Dermis microvascular lymphatic vessel endothelial cell (primary cell): Measurements from ENCODE around the gene ADGRG1. TPM values are rescaled to one million over a fixed set of nuclear protein-coding genes. Genes with fewer than 3 reads are reported as not detected.

Experiments used
- DNase-seq, 2 donors: peaks; one replicate each; pipeline versions ENCODE4 v3.0.0 to v3.0.0-alpha.2; 2010; ENCODE audit warnings: low read depth in 2 of 2
- total RNA-seq: library from RNA; depleted of rRNA; stranded (reverse); fragments of >200 nt; gene quantifications from 2 replicates; pipeline ENCODE4 v1.2.1, GENCODE V29; 2014

Gene ADGRG1
- total RNA-seq, 1 donor from 2014 or later = 15.3 TPM

DNA sequence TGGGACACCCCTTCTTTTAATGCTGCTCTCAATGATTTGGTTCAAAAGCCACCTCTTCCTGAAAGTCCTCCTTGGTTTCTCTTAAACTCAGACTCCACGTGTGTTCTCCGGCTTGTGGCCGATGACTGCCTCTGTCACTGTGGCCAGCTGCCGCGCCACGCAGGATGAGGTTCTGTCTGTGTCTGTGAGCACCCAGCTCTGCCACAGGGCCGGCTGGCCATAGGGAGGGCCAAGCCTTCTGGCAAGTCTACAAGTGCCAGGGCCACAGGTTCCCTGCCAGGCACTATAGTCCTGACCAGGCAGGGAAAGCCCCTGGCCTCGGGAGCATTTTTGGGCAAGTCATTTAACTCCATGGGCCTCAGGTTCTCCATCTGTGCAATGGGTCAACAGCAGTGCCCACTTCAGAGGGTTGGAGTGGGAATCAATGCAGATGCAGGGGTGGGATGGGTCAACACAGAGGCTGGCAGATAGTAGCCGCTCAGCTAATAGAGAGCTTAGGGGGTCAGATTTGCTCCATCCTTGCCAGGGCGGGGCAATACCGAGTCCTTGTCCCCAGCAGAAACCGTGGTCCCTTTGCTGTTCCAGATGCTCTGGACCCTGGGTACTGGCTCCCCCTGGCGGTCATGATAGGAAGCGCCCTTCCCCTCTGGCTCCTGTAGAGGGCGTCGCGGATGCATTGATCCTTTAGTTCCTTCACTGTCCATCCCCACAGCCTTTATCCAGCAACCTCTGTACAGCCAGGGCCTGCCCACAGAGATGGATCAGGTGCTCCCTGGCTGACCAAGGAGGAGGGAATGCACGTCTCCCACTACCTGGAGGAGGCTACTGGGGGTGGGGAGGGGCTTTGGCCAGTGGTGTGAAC lies 20.4 kb downstream of the ADGRG1 start:
- peak; percentile 74 to 83 for DNase-seq

- no peak for DNase-seq
Measured at GRCh38 chr16:57649443-57649751, 21.0 kb downstream of the ADGRG1 start.

DNA sequence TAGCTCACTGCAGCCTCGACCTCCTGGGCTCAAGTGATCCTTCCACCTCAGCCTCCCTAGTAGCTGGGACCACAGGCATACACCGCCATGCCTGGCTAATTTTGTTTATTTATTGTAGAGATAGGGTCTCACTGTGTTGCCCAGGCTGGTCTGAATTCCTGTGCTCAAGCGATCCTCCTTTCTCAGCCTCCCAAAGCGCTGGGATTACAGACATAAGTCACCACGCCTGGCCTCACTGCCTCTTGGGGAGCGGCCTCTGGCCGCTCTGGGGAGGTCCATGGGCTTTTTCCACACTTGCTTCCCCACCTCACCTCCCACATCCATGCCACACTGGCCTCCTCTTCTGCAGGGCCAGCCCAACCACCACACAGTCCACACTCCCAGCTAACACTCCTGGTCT lies 21.4 kb downstream of the ADGRG1 start:
- no peak for DNase-seq

DNA sequence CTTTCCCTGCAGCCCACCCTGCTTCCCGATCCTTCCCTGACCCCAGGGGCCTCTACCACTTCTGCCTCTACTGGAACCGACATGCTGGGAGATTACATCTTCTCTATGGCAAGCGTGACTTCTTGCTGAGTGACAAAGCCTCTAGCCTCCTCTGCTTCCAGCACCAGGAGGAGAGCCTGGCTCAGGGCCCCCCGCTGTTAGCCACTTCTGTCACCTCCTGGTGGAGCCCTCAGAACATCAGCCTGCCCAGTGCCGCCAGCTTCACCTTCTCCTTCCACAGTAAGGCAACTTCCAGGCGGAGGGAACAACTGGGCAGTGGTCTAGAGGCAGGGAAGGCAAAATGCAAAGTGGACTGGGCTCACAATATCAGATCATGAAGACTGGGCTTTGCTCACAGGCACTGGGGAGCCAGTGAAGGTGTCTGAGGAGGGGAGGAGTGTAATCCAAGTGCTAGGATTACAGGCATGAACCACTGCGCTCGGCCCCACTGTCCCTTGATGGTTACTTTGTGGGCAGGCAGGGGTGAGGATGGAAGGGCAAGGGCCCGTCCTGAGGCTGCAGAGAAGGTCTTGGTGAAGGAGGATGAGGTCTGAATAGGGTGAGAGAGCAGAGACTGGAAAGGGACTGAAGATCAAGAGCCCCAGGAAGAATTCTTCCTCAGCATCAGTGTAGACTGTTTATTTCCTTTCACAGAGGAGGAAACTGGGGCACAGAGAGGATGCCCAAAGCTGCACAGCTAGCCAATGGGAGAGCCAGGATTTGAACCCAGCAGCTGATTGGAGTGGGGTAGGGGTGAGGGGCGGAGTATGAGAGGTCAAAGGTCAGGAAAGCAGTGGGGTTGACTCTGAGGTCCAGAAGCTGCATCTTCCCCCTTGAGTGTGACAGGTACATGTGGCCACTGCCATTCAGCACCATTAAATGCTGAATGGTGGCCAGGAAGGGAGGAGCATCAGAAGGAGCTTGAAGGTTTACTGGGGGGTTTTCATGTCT lies 23.2 kb downstream of the ADGRG1 start:
- no peak for DNase-seq

GRCh38 chr16:57652695-57653471 lies 24.5 kb downstream of the ADGRG1 start:
- no peak for DNase-seq

- peak; percentile 75 to 85 for DNase-seq
Measured at GRCh38 chr16:57653936-57654335, 25.5 kb downstream of the ADGRG1 start.

DNA sequence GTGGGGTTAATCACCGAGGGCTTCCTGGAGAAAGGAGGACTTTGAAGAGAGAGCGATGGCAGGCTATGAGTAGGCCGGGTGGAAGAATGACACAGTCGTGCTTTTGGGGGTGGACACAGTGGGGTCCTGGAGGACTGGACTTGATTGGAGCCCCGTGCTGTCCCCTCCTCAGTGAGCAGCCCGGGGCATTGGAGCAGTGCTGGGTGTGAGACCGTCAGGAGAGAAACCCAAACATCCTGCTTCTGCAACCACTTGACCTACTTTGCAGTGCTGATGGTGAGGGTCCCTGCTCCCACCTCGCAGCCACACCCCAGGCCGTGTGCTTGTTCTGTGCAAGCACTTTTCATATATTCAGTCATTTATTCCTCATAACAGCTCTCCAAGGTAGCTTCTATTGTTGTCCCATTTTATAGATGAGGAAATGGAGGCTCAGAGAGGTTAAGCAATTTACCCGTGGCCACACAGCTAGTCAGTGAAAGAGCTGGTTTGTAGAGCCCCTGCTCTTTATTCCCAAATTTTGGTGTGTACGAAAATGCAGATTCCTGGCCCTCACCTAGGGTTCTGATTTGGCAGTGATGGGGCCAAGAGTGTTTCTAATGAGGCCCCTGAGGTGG lies 28.0 kb downstream of the ADGRG1 start:
- DNase-seq = no peak

- no peak for DNase-seq
Measured at GRCh38 chr16:57657228-57657627, 28.8 kb downstream of the ADGRG1 start.

- no peak for DNase-seq
Measured at GRCh38 chr16:57658130-57658877, 29.9 kb downstream of the ADGRG1 start.

DNA sequence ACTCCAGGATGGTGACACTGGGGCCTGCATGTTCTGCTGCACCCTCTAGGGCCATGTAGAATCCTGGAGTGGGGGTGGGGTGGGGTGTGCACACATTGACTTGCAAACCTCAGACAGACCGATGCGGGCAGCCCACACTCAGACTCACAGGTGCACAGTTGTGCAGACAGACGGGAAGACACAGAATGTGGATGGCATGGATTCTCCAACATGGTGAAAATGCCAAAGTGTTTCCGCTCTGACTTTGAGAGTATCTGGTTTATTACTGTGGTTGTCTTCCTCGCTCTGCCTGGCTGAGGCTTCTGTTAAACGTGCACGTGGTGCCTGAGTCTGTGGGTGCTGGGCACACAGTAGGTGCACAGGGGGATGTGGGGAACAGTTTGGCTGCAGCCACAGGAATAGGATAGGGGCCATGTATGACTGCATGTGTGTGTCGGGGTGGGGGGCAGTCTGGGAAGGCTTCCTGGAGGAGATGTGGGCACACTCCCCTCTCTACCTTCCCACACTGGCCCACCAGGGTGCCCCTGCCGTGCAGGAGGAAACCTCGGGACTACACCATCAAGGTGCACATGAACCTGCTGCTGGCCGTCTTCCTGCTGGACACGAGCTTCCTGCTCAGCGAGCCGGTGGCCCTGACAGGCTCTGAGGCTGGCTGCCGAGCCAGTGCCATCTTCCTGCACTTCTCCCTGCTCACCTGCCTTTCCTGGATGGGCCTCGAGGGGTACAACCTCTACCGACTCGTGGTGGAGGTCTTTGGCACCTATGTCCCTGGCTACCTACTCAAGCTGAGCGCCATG lies 30.6 kb downstream of the ADGRG1 start:
- no peak for DNase-seq

DNA sequence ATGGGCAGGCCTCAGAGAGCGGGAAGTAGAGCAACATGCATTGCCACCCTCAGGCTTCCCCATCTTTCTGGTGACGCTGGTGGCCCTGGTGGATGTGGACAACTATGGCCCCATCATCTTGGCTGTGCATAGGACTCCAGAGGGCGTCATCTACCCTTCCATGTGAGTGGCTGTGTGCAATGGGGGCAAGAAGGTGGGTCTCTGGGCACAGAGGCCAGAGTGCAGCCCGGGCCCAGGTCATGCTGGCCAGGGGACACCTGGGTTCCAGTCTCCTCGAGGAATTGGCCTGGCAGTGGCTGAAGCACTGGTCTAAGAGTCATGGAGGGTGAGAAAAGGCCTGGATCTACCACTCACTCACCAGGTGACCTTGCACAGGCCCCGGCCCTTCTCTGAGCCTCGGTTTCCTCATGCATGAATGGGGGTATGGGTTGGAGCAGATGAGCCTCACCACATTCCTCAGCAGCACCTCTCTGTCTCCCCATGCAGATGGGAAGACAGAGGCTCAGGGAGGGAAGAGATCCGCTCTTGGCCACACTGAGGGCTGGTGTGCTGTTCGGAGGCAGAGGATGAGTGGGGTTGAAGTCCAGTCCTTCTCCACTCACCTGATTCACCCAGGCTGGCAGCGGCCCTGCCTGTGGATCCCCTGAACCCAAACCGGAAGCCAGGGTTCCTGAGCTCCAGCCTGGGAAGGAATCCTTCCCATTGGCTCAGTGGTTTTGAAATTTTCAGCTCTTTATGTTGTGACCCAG lies 32.5 kb downstream of the ADGRG1 start:
- DNase-seq = no peak

DNA sequence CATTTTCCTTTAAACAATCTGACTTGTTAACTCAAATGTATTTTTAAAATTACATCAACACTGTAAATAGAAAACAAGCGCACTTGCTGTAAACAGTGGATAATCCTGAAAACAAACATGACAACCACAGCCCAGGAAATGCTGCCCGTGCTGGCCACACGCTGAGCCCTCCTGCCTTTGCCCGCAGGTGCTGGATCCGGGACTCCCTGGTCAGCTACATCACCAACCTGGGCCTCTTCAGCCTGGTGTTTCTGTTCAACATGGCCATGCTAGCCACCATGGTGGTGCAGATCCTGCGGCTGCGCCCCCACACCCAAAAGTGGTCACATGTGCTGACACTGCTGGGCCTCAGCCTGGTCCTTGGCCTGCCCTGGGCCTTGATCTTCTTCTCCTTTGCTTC lies 33.1 kb downstream of the ADGRG1 start:
- DNase-seq = no peak

DNA sequence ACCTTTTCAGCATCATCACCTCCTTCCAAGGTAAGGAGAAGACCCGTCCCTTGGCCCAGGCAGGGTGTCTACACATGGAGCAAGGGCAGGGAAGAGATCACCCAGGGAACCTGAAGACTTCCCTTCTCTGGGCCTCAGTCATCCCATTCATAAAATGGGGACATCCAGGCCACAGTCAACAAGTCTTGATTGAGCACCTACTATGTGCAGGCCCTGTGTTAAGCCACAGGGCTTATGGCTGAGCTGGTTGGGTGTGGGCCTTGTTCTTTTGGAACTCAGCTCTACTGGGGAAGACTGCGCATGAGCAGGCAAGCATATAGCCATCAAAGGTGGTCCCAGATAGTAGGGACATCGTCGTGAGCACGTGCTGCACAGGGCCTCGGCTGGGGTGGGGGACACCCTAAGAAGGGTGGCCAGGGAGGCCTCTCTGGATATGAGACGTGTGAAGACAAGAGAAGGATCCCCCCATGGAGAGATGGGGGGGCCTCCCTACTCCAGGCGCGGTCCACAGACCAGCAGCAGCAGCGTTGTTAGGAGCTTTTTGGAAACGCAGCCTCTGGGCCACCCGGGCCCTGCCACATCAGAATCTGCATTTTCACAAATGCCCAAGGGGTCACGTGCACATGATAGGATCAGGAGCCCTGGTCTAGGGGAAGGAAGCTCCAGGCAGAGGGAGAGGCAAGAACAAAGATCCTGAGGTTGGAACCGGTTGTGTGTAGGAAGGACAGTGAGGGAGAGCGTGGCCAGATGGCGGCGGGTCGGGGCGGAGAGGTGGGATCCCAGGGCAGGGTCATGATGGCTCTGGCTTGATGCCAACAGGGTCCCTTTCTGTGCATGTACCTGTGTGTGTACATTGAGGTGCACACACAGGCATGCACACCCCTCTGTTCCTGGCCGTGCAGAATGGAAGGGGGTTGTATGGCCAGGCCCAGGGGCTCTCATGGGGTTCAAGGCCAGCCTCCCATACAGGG lies 33.8 kb downstream of the ADGRG1 start:
- DNase-seq = no peak

DNA sequence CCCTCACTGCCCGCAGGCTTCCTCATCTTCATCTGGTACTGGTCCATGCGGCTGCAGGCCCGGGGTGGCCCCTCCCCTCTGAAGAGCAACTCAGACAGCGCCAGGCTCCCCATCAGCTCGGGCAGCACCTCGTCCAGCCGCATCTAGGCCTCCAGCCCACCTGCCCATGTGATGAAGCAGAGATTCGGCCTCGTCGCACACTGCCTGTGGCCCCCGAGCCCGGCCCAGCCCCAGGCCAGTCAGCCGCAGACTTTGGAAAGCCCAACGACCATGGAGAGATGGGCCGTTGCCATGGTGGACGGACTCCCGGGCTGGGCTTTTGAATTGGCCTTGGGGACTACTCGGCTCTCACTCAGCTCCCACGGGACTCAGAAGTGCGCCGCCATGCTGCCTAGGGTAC lies 35.0 kb downstream of the ADGRG1 start:
- DNase-seq = no peak

GRCh38 chr16:57663917-57664661 lies 35.7 kb downstream of the ADGRG1 start:
- no peak for DNase-seq

- no peak for DNase-seq
Measured at GRCh38 chr16:57664662-57665025, 36.2 kb downstream of the ADGRG1 start.

DNA sequence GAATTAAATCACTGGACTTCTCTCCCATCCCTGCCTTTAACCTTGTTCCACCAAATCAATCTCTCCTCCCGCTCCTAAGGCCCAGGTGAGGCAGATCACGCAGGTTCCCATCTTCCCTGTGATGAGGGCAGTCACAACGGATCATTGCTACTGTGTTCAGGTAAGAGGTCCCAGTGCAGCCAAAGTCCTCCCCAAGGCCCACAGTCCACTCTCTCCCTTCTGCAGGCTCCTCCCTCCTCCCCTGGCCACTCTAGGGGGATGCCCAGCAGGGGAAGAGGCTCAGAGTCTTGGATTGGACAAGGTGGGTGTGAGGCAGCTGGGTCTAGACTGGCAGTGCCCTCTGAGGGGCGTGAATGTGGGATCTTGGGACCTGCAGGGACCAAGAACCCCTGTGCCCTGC lies 37.1 kb downstream of the ADGRG1 start:
- no peak for DNase-seq
